A673 (cell line): Measurements from ENCODE around the gene RGS17. TPM values are rescaled to one million over a fixed set of nuclear protein-coding genes. Genes with fewer than 3 reads are reported as not detected.

Experiments
- BruUV-seq: library from RNA; stranded (reverse); fragments of 400-500 nt; replicated peaks from 2 replicates; lab custom pipeline; 2021; lab: Mats Ljungman, UMichigan
- CTCF ChIA-PET: fragments of 300-600 bp; sonication (Branson Sonifier 250); formaldehyde crosslinking; loops from one replicate; lab custom pipeline; 2022; ENCODE audit warnings: antibody characterized with exemption; lab: Charles Lee
- POLR2A ChIA-PET: fragments of 300-600 bp; sonication (Branson Sonifier 250); formaldehyde crosslinking; loops from one replicate; lab custom pipeline; 2022; ENCODE audit warnings: antibody characterized with exemption; ENCODE audit not compliant: low non-redundant PET; lab: Charles Lee
- DNase-seq: peaks from one replicate; pipeline ENCODE4 v3.0.0-alpha.2; 2015; ENCODE audit warnings: low spot score
- H3K27ac ChIP-seq: fragments of 200-600 bp; sonication (generic); 2 replicates; pipeline ENCODE4 v1.5.1; 2016; ENCODE audit warnings: mixed run types, low read depth, mild to moderate bottlenecking, mixed read lengths, antibody characterized with exemption, low read length; ENCODE audit not compliant: poor library complexity, severe bottlenecking
- H3K27me3 ChIP-seq: fragments of 200-600 bp; sonication (generic); replicated peaks from 2 replicates; pipeline ENCODE4 v1.6.1; 2017; ENCODE audit warnings: mixed run types, low read depth, mild to moderate bottlenecking, mixed read lengths, antibody characterized with exemption, low read length; ENCODE audit not compliant: insufficient read depth, poor library complexity
- H3K36me3 ChIP-seq: fragments of 200-600 bp; sonication (generic); 2 replicates; pipeline ENCODE4 v1.6.1; 2016; ENCODE audit warnings: mixed run types, mild to moderate bottlenecking, mixed read lengths, antibody characterized with exemption, low read length; ENCODE audit not compliant: insufficient read depth, poor library complexity, severe bottlenecking
- H3K4me1 ChIP-seq: fragments of 200-600 bp; sonication (generic); 2 replicates; pipeline ENCODE4 v1.6.1; 2017; ENCODE audit warnings: mixed run types, mild to moderate bottlenecking, mixed read lengths, antibody characterized with exemption, low read length; ENCODE audit not compliant: insufficient read depth, poor library complexity, severe bottlenecking
- H3K4me3 ChIP-seq: fragments of 200-600 bp; sonication (generic); 2 replicates; pipeline ENCODE4 v1.5.1; 2016; ENCODE audit warnings: low read depth, mixed run types, mild to moderate bottlenecking, mixed read lengths, low read length; ENCODE audit not compliant: poor library complexity, severe bottlenecking
- H3K9me3 ChIP-seq: fragments of 200-600 bp; sonication (generic); 2 replicates; pipeline ENCODE4 v1.6.1; 2016; ENCODE audit warnings: mixed run types, low read depth, mild to moderate bottlenecking, mixed read lengths, antibody characterized with exemption, low read length; ENCODE audit not compliant: poor library complexity, severe bottlenecking
- CTCF ChIP-seq: fragments of 300-800, 200-600 bp; sonication (generic); conservative IDR thresholded peaks from 2 replicates; pipeline ENCODE4 v1.5.1; 2017; ENCODE audit warnings: low read depth, mild to moderate bottlenecking, antibody characterized with exemption, low read length, moderate library complexity, mixed read lengths
- EZH2 ChIP-seq: fragments of 200-600 bp; sonication (generic); IDR thresholded peaks from 2 replicates; pipeline ENCODE4 v1.6.1; 2017; ENCODE audit warnings: borderline replicate concordance, low read depth, mild to moderate bottlenecking, mixed read lengths, antibody characterized with exemption, low read length; ENCODE audit not compliant: poor library complexity, severe bottlenecking
- intact Hi-C: fragments of 100-400 bp; cut with micrococcal nuclease; formaldehyde crosslinking; loops from one replicate; pipeline ENCODE4 v1.10.0; 2022; ENCODE audit not compliant: unreplicated experiment
- total RNA-seq: library from RNA; stranded (reverse); gene quantifications from 2 replicates; pipeline ENCODE4 v1.2.3, GENCODE V29; 2021

RGS17 gene
- total RNA-seq, 1 experiment from 2014 or later: 2.4 TPM

- Histone ChIP-seq H3K4me1 (peaks cover 8% of the 10 kb centered on the region), H3K36me3 (no peaks in the 10 kb centered on the region), H3K27ac (no peak overlapping the region), H3K9me3 (no peaks in the 10 kb centered on the region), H3K4me3 (no peak overlapping the region), H3K27me3 (no peaks in the 10 kb centered on the region)
- ChIA-PET CTCF (no interaction called here), POLR2A (no interaction called here)
- no peak for TF ChIP-seq CTCF
- TF ChIP-seq EZH2: no peak
- intact Hi-C loops: no loop called here
- BruUV-seq: no TSS peak
- no peak for DNase-seq
These were observed 74.8 kb downstream of the RGS17 start for GRCh38 chr6:153056308-153056707.

GRCh38 chr6:153051801-153052200 lies 79.3 kb downstream of the RGS17 start:
- BruUV-seq: no TSS peak
- TF ChIP-seq CTCF: no peak
- no peak for TF ChIP-seq EZH2
- DNase-seq: no peak
- CTCF ChIA-PET: no interaction called here
- Histone ChIP-seq H3K4me1 (no peaks in the 10 kb centered on the region), H3K27ac (no peak overlapping the region), H3K36me3 (no peaks in the 10 kb centered on the region), H3K9me3 (no peaks in the 10 kb centered on the region), H3K27me3 (no peaks in the 10 kb centered on the region), H3K4me3 (no peak overlapping the region)
- intact Hi-C loops: no loop called here
- POLR2A ChIA-PET: no interaction called here

- H3K36me3 ChIP-seq: no peaks in the 10 kb centered on the region
- no peaks in the 10 kb centered on the region for H3K27me3 ChIP-seq
- no peaks in the 10 kb centered on the region for H3K9me3 ChIP-seq
- no peak overlapping the region for H3K4me3 ChIP-seq
- no peak for DNase-seq
- H3K4me1 ChIP-seq: no peaks in the 10 kb centered on the region
- intact Hi-C loops: no loop called here
- no peak overlapping the region for H3K27ac ChIP-seq
- BruUV-seq: no TSS peak
- ChIA-PET CTCF (no interaction called here), POLR2A (no interaction called here)
- TF ChIP-seq EZH2 (no peak), CTCF (no peak)
These were observed 82.5 kb downstream of the RGS17 start for GRCh38 chr6:153048631-153049030.
